GM19035 (cell line): ENCODE results near the gene PLXNA2.

ENCODE experiments used
- ATAC-seq: cut with Tn5 transposase; IDR thresholded peaks from one replicate; pipeline ENCODE4 v1.9.1; 2021; ENCODE audit not compliant: unreplicated experiment

PLXNA2 gene

GRCh38 chr1:208006258-208006920, 237.8 kb downstream of the PLXNA2 start:
- ATAC-seq, result no peak

DNA sequence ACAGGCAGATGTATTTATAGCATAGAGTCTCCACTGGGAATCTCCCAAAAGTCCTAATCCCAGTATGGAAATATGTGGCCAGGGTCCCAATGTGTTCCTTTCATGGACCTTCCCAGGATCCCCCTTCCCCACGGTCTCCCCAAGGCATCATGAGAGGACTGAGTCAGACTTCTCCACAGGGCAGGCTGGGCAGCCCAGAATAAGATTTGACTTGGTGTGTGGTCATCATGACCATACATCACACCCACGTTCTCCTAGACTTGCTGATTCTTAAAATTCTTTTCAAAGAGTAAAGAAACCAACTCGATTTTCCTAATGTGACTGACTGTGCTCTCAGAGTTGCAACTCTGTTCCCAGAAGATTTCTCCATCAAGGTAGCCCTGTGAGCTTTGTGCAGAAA, 239.3 kb downstream of the PLXNA2 start:
- ATAC-seq, result no peak

DNA sequence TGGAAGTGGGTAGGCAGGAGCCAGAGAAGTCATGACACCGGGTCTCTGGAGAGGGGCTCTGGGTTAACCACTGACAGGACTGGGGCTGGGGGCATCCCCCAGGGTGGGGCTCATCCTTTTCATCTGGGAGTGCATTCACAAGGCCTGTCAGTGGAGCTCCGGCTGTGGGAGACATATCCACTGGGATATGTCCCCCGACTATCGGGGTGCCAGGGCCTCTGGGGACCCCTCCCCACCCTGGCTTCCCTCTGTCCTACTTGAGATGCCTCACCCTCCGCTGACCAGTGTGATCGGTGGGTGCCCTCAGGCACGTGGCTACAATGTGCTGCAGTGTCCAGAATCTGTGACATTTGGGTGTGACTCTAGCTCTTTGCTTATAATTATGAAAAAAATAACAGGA, 240.9 kb downstream of the PLXNA2 start:
- no peak for ATAC-seq

- no peak for ATAC-seq
Measured at GRCh38 chr1:208002672-208003071, 241.5 kb downstream of the PLXNA2 start.

- no peak for ATAC-seq
Measured at GRCh38 chr1:208002078-208002477, 242.1 kb downstream of the PLXNA2 start.

DNA sequence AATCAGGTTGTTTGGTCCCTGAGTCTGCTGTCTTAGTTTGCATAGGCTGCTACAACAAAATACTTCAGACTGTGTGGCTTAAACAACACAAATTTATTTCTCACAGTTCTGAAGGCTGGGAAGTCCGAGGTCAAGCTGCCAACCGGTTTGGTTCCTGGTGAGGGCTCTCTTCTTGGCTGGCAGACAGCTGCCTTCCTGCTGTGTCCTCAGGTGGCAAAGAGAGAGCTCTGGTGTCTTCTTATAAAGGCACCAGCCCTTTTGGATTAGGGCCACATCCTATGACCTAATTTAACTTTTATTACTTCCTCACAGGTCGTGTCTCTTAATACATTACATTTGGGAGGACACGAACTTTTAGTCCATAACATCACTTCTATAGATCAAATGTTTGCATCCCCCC, 243.7 kb downstream of the PLXNA2 start:
- ATAC-seq, result no peak

GRCh38 chr1:207999972-208000371, 244.2 kb downstream of the PLXNA2 start:
- ATAC-seq, result no peak

- ATAC-seq, result no peak
Measured at GRCh38 chr1:207999274-207999915, 244.8 kb downstream of the PLXNA2 start.

DNA sequence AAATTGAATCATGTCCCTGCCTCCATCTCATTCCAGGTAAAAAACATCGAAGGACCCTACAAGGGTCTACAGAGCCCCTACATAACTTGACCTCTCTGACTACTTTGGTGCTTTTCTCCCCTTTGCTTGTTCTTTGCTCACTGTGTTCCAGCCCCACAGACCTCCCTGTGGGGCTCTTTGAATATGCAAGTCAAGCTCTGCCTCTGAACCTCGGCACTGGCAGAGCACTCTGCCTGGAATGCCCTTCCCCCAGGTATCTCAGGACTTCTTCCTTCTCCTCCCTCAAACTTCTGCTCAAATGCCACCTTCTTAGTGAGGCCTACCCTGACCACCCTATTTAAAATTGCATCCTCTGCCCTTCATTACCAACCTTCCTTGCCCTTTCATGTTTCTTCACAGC, 245.5 kb downstream of the PLXNA2 start:
- ATAC-seq, result no peak

DNA sequence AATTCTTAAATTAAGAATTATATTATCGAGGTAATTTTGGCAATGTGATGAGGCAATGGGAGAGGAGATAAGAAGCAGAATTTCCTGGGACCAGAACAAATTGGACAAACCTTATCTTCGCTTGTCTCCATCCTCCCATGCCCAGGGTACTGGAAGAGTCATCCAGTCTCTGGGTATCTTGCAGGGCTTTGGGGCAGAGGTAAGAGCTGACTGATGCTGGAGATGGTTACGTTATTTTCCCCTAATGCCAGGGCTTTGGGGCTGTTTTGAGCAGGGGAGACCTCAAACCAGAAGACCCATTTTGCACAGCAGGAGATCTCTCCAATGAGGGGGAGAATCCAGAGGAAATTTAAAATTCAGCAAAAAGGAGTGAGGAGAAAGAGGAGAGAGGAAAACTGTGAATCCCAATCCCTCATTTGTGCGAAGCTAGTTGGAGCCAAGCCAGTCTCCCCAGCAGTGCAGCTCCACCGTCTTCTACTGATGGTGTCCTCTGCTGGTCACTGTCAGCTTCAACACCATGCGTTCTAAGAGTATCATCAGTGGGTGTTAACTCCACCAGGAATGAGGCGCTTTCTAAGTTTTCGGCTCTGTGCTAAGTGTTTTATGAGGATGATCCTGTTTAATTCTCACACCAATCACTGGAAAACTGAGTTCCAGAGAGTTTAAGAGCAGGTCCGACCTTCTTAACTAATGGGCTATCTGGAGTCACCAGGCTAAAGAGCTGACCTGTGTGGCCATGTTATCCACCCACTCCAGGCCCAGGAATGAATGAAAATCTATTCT, 246.5 kb downstream of the PLXNA2 start:
- no peak for ATAC-seq

DNA sequence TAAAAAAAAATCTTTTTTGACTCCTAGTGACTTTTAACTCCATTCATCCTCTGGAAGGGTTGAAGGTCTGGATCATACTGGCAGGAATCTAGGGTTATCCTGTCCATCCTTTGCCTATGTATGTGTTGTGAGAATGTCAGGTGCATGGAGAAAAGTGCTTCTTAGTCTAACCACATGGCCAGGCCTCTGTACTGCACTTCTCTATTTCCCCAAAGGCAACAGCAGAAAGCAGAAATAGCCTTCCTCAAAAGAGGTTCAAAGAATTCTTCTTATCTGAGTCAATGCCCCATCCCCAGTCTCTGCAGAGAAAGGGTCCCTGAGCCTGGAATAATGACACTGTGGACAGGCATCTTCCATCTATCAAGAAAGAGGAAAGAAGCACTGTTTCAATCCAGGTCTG, 247.5 kb downstream of the PLXNA2 start:
- no peak for ATAC-seq

DNA sequence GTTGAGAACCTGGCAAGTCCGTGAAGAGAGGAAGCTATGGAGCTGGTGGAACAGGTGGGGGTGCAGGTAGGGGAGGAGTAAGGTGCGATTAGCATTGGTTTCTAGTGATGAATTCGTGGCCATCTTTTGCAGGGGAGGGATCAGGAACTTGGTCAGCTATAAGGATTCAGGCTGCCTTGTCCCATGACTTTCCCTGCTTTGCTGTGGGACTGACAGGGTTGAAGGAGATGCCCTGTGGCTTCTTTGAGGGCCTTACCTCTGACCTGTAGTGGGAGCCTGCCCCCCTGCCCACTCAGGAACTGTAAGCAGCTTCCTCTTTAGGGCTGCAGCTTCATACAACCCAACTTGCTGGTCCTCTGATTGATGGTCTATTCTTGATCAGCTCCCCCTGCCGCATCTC, 248.6 kb downstream of the PLXNA2 start:
- ATAC-seq, result no peak

DNA sequence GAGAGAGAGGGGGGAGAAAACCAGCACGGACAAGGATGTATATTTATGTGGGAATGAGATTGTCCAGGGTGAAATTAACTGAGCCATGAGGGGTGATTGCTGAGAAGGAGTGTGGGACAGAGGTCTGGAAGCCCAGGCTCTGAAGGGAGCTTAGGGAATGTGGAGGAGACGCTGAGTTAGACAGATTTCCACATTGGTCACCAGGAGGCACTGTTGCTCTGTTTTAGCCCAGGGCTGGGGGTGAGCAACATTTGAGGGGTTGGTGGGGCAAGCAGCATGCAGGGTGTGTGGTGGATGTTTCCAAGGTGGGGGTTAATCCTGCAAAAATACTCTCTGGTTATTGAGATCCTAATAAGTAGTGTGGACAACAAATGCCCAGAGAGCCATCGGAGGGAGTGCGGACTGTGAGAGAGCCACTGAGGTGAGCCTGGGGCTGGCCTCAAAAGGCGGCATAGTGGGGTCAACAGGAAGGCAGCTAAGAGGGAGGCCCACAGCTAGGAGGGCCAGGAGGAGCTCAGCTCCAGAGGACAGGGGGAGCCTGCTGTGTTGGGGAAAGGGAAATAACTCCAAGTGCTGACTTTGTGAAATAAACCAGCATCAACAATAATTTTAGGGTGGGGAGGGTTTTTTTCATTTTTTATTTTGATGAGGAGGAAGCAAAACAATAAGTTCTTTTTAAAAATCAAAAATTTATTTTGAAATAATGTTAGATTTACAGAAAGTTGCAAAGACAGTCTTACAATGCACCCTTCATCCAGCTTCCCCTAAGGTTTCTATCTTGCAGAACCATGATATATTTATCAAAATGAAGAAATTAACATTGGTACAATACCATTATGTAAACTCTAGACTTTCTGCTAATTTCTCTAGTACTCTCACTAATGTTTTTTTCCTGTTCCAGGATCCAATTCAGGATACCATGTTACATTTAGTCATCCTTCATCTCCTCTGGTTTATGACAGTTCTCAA, 250.4 kb downstream of the PLXNA2 start:
- no peak for ATAC-seq

- ATAC-seq, result no peak
Measured at GRCh38 chr1:207992677-207993236, 251.4 kb downstream of the PLXNA2 start.

GRCh38 chr1:207991583-207992026, 252.6 kb downstream of the PLXNA2 start:
- ATAC-seq, result no peak

- no peak for ATAC-seq
Measured at GRCh38 chr1:207990876-207991582, 253.2 kb downstream of the PLXNA2 start.

DNA sequence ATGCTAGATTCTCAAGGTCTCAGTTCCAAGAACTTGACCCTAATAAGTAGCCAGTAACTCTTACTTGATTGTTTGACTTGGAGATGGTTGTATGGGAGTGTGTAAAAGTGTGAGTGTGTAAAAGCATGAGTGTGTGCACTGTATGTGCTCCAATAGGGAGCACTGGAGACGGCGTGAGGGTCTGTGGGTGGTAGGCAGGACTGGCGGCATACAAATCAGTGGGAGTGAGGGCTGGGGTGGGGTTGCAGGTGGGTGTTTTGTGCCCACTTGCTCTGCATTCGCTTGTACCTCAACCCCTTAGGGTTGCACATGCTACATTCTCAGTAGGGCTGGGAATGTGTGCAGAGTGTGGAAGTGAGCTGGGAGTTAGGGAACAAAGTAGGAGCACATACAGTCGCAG, 253.7 kb downstream of the PLXNA2 start:
- ATAC-seq, result no peak

GRCh38 chr1:207988326-207989165, 255.6 kb downstream of the PLXNA2 start:
- ATAC-seq, result no peak

DNA sequence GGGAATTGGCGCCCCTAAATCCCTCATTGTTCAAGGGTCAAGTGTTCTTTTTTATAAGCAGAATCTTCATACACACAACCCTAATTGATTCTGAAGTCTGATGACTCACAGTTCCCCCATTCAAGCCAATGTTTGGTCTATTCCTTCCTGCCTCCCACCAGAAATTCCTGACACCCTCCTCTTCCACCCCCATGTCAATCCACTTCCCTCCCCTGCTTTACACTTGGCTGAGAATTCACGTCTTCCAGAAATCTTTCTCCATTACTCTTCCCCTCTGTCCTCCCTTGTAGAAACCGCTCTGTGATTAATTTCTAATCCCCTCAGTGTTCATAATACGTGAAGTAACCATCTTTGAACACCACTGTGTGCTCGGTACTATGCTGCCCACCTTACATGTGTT, 257.0 kb downstream of the PLXNA2 start:
- no peak for ATAC-seq
